ENCODE data around the gene SLC25A4.

The SLC25A4 gene

GRCh38 chr4:185182239-185182638, 39.2 kb downstream of the SLC25A4 start (continued):
- TF ChIP-seq ZNF639 (tag by site-specific recombination; IDR thresholded peaks at IDR 0.05) (no peak), ZNF140 (tag by site-specific recombination; IDR thresholded peaks at IDR 0.05) (no peak)

GRCh38 chr4:185183622-185184281, 40.7 kb downstream of the SLC25A4 start:
- CTCF ChIA-PET = interaction anchor here (0.5 to 2.7 kb wide), 21 partner anchors 10 to 1094 kb away, joined by 3 to 13 read pairs (median 4); no protein-coding TSS in a partner anchor

GRCh38 chr4:185186769-185187168, 43.7 kb downstream of the SLC25A4 start:
- ChIA-PET POLR2A (no interaction called here), CTCF (no interaction called here)
- Histone ChIP-seq H3K27ac (ENCODE audit: extremely low read depth, low read depth, low read length) (no peak overlapping the region), H3K36me3 (ENCODE audit: control insufficient read depth in 2 of 2, insufficient read depth in 1 of 2, low read length in 2 of 2) (peaks cover 4 to 17% of the 10 kb centered on the region in 2 experiments; a peak in 2 of 3 replicates), H3K9me3 (ENCODE audit: control insufficient read depth, insufficient read depth, low read depth, low read length) (no peaks in the 10 kb centered on the region), H3K4me1 (ENCODE audit: control insufficient read depth, insufficient read depth, low read length) (no peaks in the 10 kb centered on the region), H3K4me3 (ENCODE audit: low read depth, low read length) (no peak overlapping the region)
- TF ChIP-seq ZNF140 (tag by site-specific recombination; IDR thresholded peaks at IDR 0.05) (no peak), ZNF624 (tag by site-specific recombination; IDR thresholded peaks at IDR 0.05) (no peak), ZNF214 (tag by site-specific recombination; IDR thresholded peaks at IDR 0.05; ENCODE audit: borderline replicate concordance) (no peak), ZNF302 (tag by site-specific recombination; IDR thresholded peaks at IDR 0.05; ENCODE audit: low read depth) (no peak), ZBTB26 (tag by site-specific recombination; optimal IDR thresholded peaks at IDR 0.05) (no peak), ZNF596 (tag by site-specific recombination; IDR thresholded peaks at IDR 0.05) (no peak), FEZF1 (tag by site-specific recombination; IDR thresholded peaks at IDR 0.05) (no peak), ZXDB (tag by site-specific recombination; IDR thresholded peaks at IDR 0.05) (no peak), ZNF174 (tag by site-specific recombination; IDR thresholded peaks at IDR 0.05) (no peak)

More at GRCh38 chr4:185183622-185184281, 40.7 kb downstream of the SLC25A4 start:
- Histone ChIP-seq H3K9me3 (ENCODE audit: control insufficient read depth, insufficient read depth, low read depth, low read length) (no peaks in the 10 kb centered on the region), H3K36me3 (ENCODE audit: control insufficient read depth in 2 of 2, insufficient read depth in 1 of 2, low read length in 2 of 2) (peaks cover under 1% of the 10 kb centered on the region in 2 experiments; a peak in 2 of 3 replicates), H3K27ac (ENCODE audit: extremely low read depth, low read depth, low read length) (no peak overlapping the region), H3K4me1 (ENCODE audit: control insufficient read depth, insufficient read depth, low read length) (no peaks in the 10 kb centered on the region), H3K4me3 (ENCODE audit: low read depth, low read length) (no peak overlapping the region)
- TF ChIP-seq ZNF791 (tag by site-specific recombination; IDR thresholded peaks at IDR 0.05) (no peak), TSHZ1 (tag by site-specific recombination; IDR thresholded peaks at IDR 0.05; ENCODE audit: borderline replicate concordance) (no peak), ZNF654 (tag by site-specific recombination; IDR thresholded peaks at IDR 0.05; ENCODE audit: low read depth) (peak; percentile 79), RBAK (tag by site-specific recombination; IDR thresholded peaks at IDR 0.05) (no peak), ZNF549 (tag by site-specific recombination; IDR thresholded peaks at IDR 0.05) (peak; percentile 78; the same call in 1 of the 2 replicates), ZBTB8A (tag by site-specific recombination; IDR thresholded peaks at IDR 0.05) (peak; percentile 35), ZNF10 (tag by site-specific recombination; IDR thresholded peaks at IDR 0.05) (no peak), ZBTB17 (tag by site-specific recombination; IDR thresholded peaks at IDR 0.05) (0 out of 2 replicates have a peak, but pooled peaks have one; percentile 33), ZNF561 (tag by site-specific recombination; IDR thresholded peaks at IDR 0.05; ENCODE audit: borderline replicate concordance) (no peak), ZNF501 (tag by site-specific recombination; IDR thresholded peaks at IDR 0.05) (no peak), ZNF660 (tag by site-specific recombination; IDR thresholded peaks at IDR 0.05) (0 out of 2 replicates have a peak, but pooled peaks have one; percentile 59), KLF10 (tag by site-specific recombination; IDR thresholded peaks at IDR 0.05) (no peak), ZNF311 (tag by site-specific recombination; IDR thresholded peaks at IDR 0.05; ENCODE audit: borderline replicate concordance) (no peak), ZBTB48 (tag by site-specific recombination; IDR thresholded peaks at IDR 0.05) (peak; percentile 25; the same call in 1 of the 2 replicates), ZNF266 (tag by site-specific recombination; IDR thresholded peaks at IDR 0.05; ENCODE audit: low read depth) (no peak), ZNF248 (tag by site-specific recombination; IDR thresholded peaks at IDR 0.05) (no peak), ZNF704 (tag by site-specific recombination; IDR thresholded peaks at IDR 0.05) (no peak), SCRT2 (tag by site-specific recombination; IDR thresholded peaks at IDR 0.05) (no peak), ZEB2 (tag by site-specific recombination; IDR thresholded peaks at IDR 0.05) (no peak), ZNF621 (tag by site-specific recombination; IDR thresholded peaks at IDR 0.05) (no peak), SP3 (tag by site-specific recombination; IDR thresholded peaks at IDR 0.05) (no peak)
- POLR2A ChIA-PET = interaction anchor here (0.5 to 0.6 kb wide), 2 partner anchors 41 to 50 kb away, joined by 3 to 4 read pairs; no protein-coding TSS in a partner anchor
